ENCODE data around the gene ADCY2.

DNA sequence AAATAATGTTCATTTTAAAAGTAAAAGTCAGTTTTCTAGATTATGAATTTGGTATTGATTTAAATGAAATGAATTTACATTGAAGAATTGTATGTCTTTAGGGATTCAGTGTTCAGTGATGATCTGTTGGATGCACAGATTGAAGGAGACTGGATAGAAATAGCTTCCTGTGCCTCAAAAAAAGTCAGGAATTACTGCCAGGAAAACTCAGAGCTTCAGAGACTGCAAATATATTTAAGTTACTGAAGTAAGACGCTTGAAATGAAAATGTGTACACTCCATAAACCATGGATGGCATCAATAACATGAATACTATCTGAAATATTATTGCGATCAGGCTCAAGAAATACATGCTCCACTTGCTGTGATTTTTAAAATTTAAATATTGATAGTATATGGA, 60.3 kb downstream of the ADCY2 start:
- TF ChIP-seq, protein P1, sequence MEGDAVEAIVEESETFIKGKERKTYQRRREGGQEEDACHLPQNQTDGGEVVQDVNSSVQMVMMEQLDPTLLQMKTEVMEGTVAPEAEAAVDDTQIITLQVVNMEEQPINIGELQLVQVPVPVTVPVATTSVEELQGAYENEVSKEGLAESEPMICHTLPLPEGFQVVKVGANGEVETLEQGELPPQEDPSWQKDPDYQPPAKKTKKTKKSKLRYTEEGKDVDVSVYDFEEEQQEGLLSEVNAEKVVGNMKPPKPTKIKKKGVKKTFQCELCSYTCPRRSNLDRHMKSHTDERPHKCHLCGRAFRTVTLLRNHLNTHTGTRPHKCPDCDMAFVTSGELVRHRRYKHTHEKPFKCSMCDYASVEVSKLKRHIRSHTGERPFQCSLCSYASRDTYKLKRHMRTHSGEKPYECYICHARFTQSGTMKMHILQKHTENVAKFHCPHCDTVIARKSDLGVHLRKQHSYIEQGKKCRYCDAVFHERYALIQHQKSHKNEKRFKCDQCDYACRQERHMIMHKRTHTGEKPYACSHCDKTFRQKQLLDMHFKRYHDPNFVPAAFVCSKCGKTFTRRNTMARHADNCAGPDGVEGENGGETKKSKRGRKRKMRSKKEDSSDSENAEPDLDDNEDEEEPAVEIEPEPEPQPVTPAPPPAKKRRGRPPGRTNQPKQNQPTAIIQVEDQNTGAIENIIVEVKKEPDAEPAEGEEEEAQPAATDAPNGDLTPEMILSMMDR (conservative IDR thresholded peaks at IDR 0.05; ENCODE audit: low read depth, low read length): no peak
- TF ChIP-seq EZH2 (IDR thresholded peaks at IDR 0.05; ENCODE audit: borderline replicate concordance, low read depth, low read length, poor library complexity, severe bottlenecking): no peak
